Thoracic aorta (tissue), 2 donors: ENCODE results near the gene CAPN1. TPM values are rescaled to one million over a fixed set of nuclear protein-coding genes. Genes with fewer than 3 reads are reported as not detected.
"Not testable (repeated sequence)": the region's sequence is repeated elsewhere in the genome, so short reads cannot be mapped to it uniquely, and the experiment has no call there.

Experiments
- ATAC-seq: fragments of 150-250 bp; one replicate; pipeline ENCODE4 v1.8.0; 2017; ENCODE audit warnings: low read depth; ENCODE audit not compliant: insufficient number of reproducible peaks, low FRiP score
- DNase-seq: peaks from one replicate; pipeline ENCODE4 v3.0.0-alpha.2; 2020; ENCODE audit warnings: low spot score
- H3K27ac ChIP-seq, 2 donors: fragments of 200-600 bp; sonication (generic); 1 replicate in 1 of 2; 2 replicates in 1 of 2; pipeline ENCODE4 v1.5.1; 2016; ENCODE audit warnings: mild to moderate bottlenecking in 2 of 2, moderate library complexity in 2 of 2
- H3K27me3 ChIP-seq: fragments of 200-600 bp; sonication (generic); replicated peaks from 2 replicates; pipeline ENCODE4 v1.6.0; 2016; ENCODE audit warnings: mild to moderate bottlenecking; ENCODE audit not compliant: insufficient read depth
- H3K36me3 ChIP-seq: fragments of 200-600 bp; sonication (generic); one replicate; pipeline ENCODE4 v1.5.1; 2016
- H3K4me1 ChIP-seq, 2 donors: fragments of 200-600 bp; sonication (generic); 1 replicate in 1 of 2; 2 replicates in 1 of 2; pipeline versions ENCODE4 v1.5.1 to v1.6.0; 2016; ENCODE audit warnings: low read depth in 2 of 2, mild to moderate bottlenecking in 1 of 2; ENCODE audit not compliant: control insufficient read depth in 1 of 2
- H3K4me3 ChIP-seq: fragments of 200-600 bp; sonication (generic); 2 replicates; pipeline ENCODE4 v1.5.1; 2016; ENCODE audit warnings: mild to moderate bottlenecking
- H3K9me3 ChIP-seq: fragments of 200-600 bp; sonication (generic); 2 replicates; pipeline ENCODE4 v1.5.1; 2016
- CTCF ChIP-seq: fragments of 200-600 bp; sonication (generic); IDR thresholded peaks from one replicate; pipeline ENCODE4 v1.5.1; 2019; ENCODE audit warnings: antibody characterized with exemption
- total RNA-seq, 2 donors: library from RNA; depleted of rRNA; stranded (reverse); fragments of >200 nt; gene quantifications; one replicate each; pipeline versions ENCODE4 v1.1.0 to v1.2.3, GENCODE V29; 2016

CAPN1 gene
- total RNA-seq, 2 donors from 2014 or later = 168 to 203 TPM

- Histone ChIP-seq H3K4me1 (no peaks in the 10 kb centered on the region), H3K27me3 (no peaks in the 10 kb centered on the region), H3K4me3 (no peak overlapping the region), H3K27ac (no peak overlapping the region), H3K9me3 (no peaks in the 10 kb centered on the region), H3K36me3 (no peaks in the 10 kb centered on the region)
- no peak for DNase-seq
- no peak for ATAC-seq
- TF ChIP-seq CTCF = no peak
Observed at GRCh38 chr11:65246506-65246905, 64.8 kb downstream of the CAPN1 start.

- ATAC-seq, H3K36me3 ChIP-seq, H3K27me3 ChIP-seq, DNase-seq, H3K4me1 ChIP-seq, H3K27ac ChIP-seq, H3K9me3 ChIP-seq, H3K4me3 ChIP-seq: not testable (repeated sequence)
Observed at GRCh38 chr11:65248184-65248710, 66.5 kb downstream of the CAPN1 start.

GRCh38 chr11:65251476-65251875 lies 69.7 kb downstream of the CAPN1 start:
- no peaks in the 10 kb centered on the region for H3K4me1 ChIP-seq
- DNase-seq = no peak
- no peak overlapping the region for H3K27ac ChIP-seq
- no peaks in the 10 kb centered on the region for H3K36me3 ChIP-seq
- H3K4me3 ChIP-seq = no peak overlapping the region
- no peak for TF ChIP-seq CTCF
- ATAC-seq = no peak
- no peaks in the 10 kb centered on the region for H3K27me3 ChIP-seq
- H3K9me3 ChIP-seq = no peaks in the 10 kb centered on the region

- Histone ChIP-seq H3K9me3 (no peaks in the 10 kb centered on the region), H3K27ac (no peak overlapping the region), H3K4me3 (no peak overlapping the region), H3K27me3 (no peaks in the 10 kb centered on the region), H3K36me3 (no peaks in the 10 kb centered on the region), H3K4me1 (no peaks in the 10 kb centered on the region)
- no peak for TF ChIP-seq CTCF
- DNase-seq (no peak), ATAC-seq (no peak)
Observed at GRCh38 chr11:65254724-65255123, 73.0 kb downstream of the CAPN1 start.

GRCh38 chr11:65258988-65259387 lies 77.3 kb downstream of the CAPN1 start:
- Histone ChIP-seq H3K27ac (no peak overlapping the region), H3K4me3 (no peak overlapping the region), H3K27me3 (no peaks in the 10 kb centered on the region), H3K4me1 (peaks cover 6 to 17% of the 10 kb centered on the region in 2 donors), H3K36me3 (no peaks in the 10 kb centered on the region), H3K9me3 (no peaks in the 10 kb centered on the region)
- DNase-seq (no peak), ATAC-seq (no peak)
- TF ChIP-seq CTCF = no peak

- no peak for ATAC-seq
- H3K36me3 ChIP-seq = no peaks in the 10 kb centered on the region
- no peaks in the 10 kb centered on the region for H3K27me3 ChIP-seq
- no peak for TF ChIP-seq CTCF
- H3K4me1 ChIP-seq = peaks cover 6 to 17% of the 10 kb centered on the region in 2 donors
- DNase-seq = no peak
- no peak overlapping the region for H3K27ac ChIP-seq
- no peak overlapping the region for H3K4me3 ChIP-seq
- H3K9me3 ChIP-seq = no peaks in the 10 kb centered on the region
Observed at GRCh38 chr11:65260302-65260701, 78.6 kb downstream of the CAPN1 start.
